OCI-LY7 (cell line): Measurements from ENCODE around the gene YKT6.

ENCODE experiments used
- EZH2phosphoT487 ChIP-seq: fragments of 200-600 bp; sonication (generic); IDR thresholded peaks from 2 replicates; pipeline ENCODE4 v1.6.1; 2018; ENCODE audit warnings: low read depth, borderline replicate concordance, mild to moderate bottlenecking, mixed run types, antibody characterized with exemption, low read length, moderate library complexity, mixed read lengths
- TF ChIP-seq, protein P1 (sequence below): fragments of 200-600 bp; sonication (generic); conservative IDR thresholded peaks from 2 replicates; pipeline ENCODE4 v1.5.1; 2014; ENCODE audit warnings: mild to moderate bottlenecking, antibody characterized with exemption, low read length, moderate library complexity, mixed read lengths

DNA sequence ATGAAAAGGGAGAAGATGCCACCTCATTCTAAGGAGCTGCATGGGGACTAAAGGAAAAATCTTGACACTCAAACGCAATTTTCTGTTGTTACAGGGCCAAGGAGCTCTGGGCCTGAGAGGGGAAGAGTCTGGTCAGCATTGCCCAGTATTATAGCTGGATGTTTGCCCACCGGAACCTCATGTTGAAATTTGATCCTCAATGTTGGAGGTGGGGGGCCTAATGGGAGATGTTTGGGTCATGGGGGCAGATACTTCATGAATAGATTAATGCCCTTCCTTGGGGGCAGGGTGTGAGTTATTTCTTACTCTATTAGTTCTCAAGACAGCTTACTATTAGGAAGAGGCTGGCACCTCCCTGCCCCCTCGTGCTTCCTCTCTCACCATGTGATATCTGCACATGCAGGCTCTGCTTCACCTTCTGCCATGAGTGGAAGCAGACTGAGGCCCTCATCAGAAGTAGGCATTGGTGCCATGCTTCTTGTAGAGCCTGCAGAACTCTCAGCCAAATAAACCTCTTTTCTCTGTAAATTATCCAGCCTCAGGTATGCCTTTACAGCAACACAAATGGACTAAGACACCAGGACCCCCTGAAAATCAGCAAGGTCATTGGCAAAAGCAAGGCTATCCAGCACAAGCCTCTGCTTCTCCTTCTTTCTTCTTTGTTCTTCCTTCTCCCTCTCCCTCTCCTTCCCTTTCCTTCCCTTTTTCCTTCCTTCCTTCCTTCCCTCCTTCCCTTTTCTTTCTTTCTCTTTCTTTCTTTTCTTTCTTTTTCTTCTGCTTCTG, 26.7 kb upstream of the YKT6 start:
- TF ChIP-seq, protein P1, sequence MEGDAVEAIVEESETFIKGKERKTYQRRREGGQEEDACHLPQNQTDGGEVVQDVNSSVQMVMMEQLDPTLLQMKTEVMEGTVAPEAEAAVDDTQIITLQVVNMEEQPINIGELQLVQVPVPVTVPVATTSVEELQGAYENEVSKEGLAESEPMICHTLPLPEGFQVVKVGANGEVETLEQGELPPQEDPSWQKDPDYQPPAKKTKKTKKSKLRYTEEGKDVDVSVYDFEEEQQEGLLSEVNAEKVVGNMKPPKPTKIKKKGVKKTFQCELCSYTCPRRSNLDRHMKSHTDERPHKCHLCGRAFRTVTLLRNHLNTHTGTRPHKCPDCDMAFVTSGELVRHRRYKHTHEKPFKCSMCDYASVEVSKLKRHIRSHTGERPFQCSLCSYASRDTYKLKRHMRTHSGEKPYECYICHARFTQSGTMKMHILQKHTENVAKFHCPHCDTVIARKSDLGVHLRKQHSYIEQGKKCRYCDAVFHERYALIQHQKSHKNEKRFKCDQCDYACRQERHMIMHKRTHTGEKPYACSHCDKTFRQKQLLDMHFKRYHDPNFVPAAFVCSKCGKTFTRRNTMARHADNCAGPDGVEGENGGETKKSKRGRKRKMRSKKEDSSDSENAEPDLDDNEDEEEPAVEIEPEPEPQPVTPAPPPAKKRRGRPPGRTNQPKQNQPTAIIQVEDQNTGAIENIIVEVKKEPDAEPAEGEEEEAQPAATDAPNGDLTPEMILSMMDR = no peak
- TF ChIP-seq EZH2phosphoT487 = no peak
